ENCODE results near the gene GMNN. TPM values are rescaled to one million over a fixed set of nuclear protein-coding genes. Genes with fewer than 3 reads are reported as not detected.

GMNN gene
- total RNA-seq, 2 donors from 2014 or later, result 83.8 to 95.8 TPM

DNA sequence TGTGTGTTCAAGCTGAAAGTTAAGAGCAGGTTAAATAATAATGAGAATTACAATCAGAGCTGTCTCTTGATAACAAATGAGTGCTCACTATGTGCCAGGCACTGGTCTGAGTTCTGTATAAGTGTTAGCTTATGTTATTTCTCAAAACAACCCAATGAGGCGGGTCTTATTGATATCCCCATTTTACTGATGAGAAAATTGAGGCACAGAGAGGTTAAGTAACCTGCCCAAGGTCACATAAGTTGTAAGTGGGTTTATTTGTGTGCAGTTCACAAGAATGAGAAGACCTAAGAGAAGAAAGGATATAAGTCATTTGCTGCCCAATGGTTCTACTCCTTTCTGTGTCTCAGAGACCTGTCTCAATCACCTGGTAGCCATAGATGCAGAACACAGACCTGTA, 58.1 kb downstream of the GMNN start:
- no peaks in the 10 kb centered on the region for H3K27me3 ChIP-seq
- H3K27ac ChIP-seq, result no peak overlapping the region
- DNase-seq, result no peak
- no peaks in the 10 kb centered on the region for H3K4me1 ChIP-seq
- H3K9ac ChIP-seq (ENCODE audit: low read depth in 2 of 2, low read length in 2 of 2), result no peak overlapping the region
- intact Hi-C loops (cut with DNase I), result no loop called here
- TF ChIP-seq, protein P1, sequence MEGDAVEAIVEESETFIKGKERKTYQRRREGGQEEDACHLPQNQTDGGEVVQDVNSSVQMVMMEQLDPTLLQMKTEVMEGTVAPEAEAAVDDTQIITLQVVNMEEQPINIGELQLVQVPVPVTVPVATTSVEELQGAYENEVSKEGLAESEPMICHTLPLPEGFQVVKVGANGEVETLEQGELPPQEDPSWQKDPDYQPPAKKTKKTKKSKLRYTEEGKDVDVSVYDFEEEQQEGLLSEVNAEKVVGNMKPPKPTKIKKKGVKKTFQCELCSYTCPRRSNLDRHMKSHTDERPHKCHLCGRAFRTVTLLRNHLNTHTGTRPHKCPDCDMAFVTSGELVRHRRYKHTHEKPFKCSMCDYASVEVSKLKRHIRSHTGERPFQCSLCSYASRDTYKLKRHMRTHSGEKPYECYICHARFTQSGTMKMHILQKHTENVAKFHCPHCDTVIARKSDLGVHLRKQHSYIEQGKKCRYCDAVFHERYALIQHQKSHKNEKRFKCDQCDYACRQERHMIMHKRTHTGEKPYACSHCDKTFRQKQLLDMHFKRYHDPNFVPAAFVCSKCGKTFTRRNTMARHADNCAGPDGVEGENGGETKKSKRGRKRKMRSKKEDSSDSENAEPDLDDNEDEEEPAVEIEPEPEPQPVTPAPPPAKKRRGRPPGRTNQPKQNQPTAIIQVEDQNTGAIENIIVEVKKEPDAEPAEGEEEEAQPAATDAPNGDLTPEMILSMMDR (IDR thresholded peaks at IDR 0.05), result no peak
- H3K4me3 ChIP-seq, result no peak overlapping the region
- no peaks in the 10 kb centered on the region for H3K9me3 ChIP-seq
- no peaks in the 10 kb centered on the region for H3K36me3 ChIP-seq

- intact Hi-C loops (cut with DNase I), result no loop called here
- H3K27me3 ChIP-seq, result no peaks in the 10 kb centered on the region
- no peaks in the 10 kb centered on the region for H3K36me3 ChIP-seq
- H3K9ac ChIP-seq (ENCODE audit: low read depth in 2 of 2, low read length in 2 of 2), result no peak overlapping the region
- DNase-seq, result no peak
- H3K27ac ChIP-seq, result no peak overlapping the region
- TF ChIP-seq, protein P1 (IDR thresholded peaks at IDR 0.05), result no peak
- H3K4me3 ChIP-seq, result no peak overlapping the region
- no peaks in the 10 kb centered on the region for H3K9me3 ChIP-seq
- H3K4me1 ChIP-seq, result no peaks in the 10 kb centered on the region
Measured at GRCh38 chr6:24833711-24834386, 59.1 kb downstream of the GMNN start.

Other genes starting within 250 kb of the GMNN start
- gene KIAA0319, start 128.7 kb upstream of the GMNN start, total RNA-seq, result 1 to 10 TPM; 1.2 to 1.7 TPM
- 100 to 1,000 TPM; 209 to 408 TPM for gene TDP2, start 108.0 kb upstream of the GMNN start, total RNA-seq
- 10 to 100 TPM; 39.6 to 63.6 TPM for gene ACOT13, start 107.9 kb upstream of the GMNN start, total RNA-seq
- 10 to 100 TPM; 70.5 to 85.3 TPM for gene C6orf62, start 55.8 kb upstream of the GMNN start, total RNA-seq
- not detected for gene ARMH2, start 24.0 kb downstream of the GMNN start, total RNA-seq
- gene RIPOR2, start 161.0 kb downstream of the GMNN start, total RNA-seq, result 1 to 10 TPM; 1.8 to 2.0 TPM